ENCODE results near the gene ITCH. TPM values are rescaled to one million over a fixed set of nuclear protein-coding genes. Genes with fewer than 3 reads are reported as not detected.
"Not testable (repeated sequence)": the region's sequence is repeated elsewhere in the genome, so short reads cannot be mapped to it uniquely, and the experiment has no call there.

ITCH gene
- polyA plus RNA-seq, 3 donors: 13.3 to 26.6 (median 19.9) TPM

- intact Hi-C loops (cut with micrococcal nuclease): no loop called here
- WGBS (ENCODE audit: insufficient coverage): 92% methylated on average over 3 of the region's 6 CpGs
- Histone ChIP-seq H3K9me3 (replicated peaks in 1 of 2; ENCODE audit: control insufficient read depth in 1 of 2, insufficient read depth in 1 of 2, low read length in 2 of 2) (no peaks in the 10 kb centered on the region), H3K79me2 (ENCODE audit: insufficient read depth, low read length) (no peaks in the 10 kb centered on the region), H3K4me1 (ENCODE audit: control insufficient read depth in 1 of 2, insufficient read depth in 2 of 2, low read length in 2 of 2) (no peaks in the 10 kb centered on the region), H2AFZ (ENCODE audit: insufficient read depth, low read depth, low read length, poor library complexity, severe bottlenecking) (no peak overlapping the region), H3K4me2 (replicated peaks; ENCODE audit: extremely low read depth, low read length, poor library complexity, severe bottlenecking) (no peak overlapping the region), H4K20me1 (ENCODE audit: insufficient read depth, low read length) (peaks cover 54% of the 10 kb centered on the region), H3K9ac (ENCODE audit: insufficient read depth, low read length, poor library complexity, severe bottlenecking) (no peak overlapping the region), H3K4me3 (replicated peaks in 1 of 3; ENCODE audit: low read depth in 2 of 3, low read length in 3 of 3) (no peak overlapping the region), H3K36me3 (replicated peaks in 1 of 2; ENCODE audit: control insufficient read depth in 1 of 2, insufficient read depth in 2 of 2, low read length in 2 of 2) (peaks cover 51 to 86% of the 10 kb centered on the region in 2 donors), H3K27ac (ENCODE audit: low read depth in 1 of 2, low read length in 2 of 2) (peak overlapping the region in 1 of 2 donors; percentile 16), H3K27me3 (ENCODE audit: control insufficient read depth in 2 of 2, insufficient read depth in 2 of 2, low read length in 2 of 2) (no peaks in the 10 kb centered on the region)
- H3K9me3 Mint-ChIP-seq: no peaks in the 10 kb centered on the region
- H3K4me1 Mint-ChIP-seq: peaks cover 12% of the 10 kb centered on the region
- no peak overlapping the region for H3K4me3 Mint-ChIP-seq
- H3K27me3 Mint-ChIP-seq (ENCODE audit: low read depth in 3 of 3): peaks cover 0 to 2% (median 0%) of the 10 kb centered on the region in 3 donors
- DNase-seq: no peak
- TF ChIP-seq, protein P1, sequence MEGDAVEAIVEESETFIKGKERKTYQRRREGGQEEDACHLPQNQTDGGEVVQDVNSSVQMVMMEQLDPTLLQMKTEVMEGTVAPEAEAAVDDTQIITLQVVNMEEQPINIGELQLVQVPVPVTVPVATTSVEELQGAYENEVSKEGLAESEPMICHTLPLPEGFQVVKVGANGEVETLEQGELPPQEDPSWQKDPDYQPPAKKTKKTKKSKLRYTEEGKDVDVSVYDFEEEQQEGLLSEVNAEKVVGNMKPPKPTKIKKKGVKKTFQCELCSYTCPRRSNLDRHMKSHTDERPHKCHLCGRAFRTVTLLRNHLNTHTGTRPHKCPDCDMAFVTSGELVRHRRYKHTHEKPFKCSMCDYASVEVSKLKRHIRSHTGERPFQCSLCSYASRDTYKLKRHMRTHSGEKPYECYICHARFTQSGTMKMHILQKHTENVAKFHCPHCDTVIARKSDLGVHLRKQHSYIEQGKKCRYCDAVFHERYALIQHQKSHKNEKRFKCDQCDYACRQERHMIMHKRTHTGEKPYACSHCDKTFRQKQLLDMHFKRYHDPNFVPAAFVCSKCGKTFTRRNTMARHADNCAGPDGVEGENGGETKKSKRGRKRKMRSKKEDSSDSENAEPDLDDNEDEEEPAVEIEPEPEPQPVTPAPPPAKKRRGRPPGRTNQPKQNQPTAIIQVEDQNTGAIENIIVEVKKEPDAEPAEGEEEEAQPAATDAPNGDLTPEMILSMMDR (IDR thresholded peaks at IDR 0.05): no peak
- H3K27ac Mint-ChIP-seq: no peak overlapping the region
- peaks cover 64 to 76% of the 10 kb centered on the region in 2 donors for H3K36me3 Mint-ChIP-seq
Observed at GRCh38 chr20:34437330-34437986, 74.4 kb downstream of the ITCH start.

- H3K36me3 ChIP-seq (replicated peaks in 1 of 2; ENCODE audit: control insufficient read depth in 1 of 2, insufficient read depth in 2 of 2, low read length in 2 of 2): peaks cover 65 to 89% of the 10 kb centered on the region in 2 donors
- no peaks in the 10 kb centered on the region for H3K9me3 ChIP-seq (replicated peaks in 1 of 2; ENCODE audit: control insufficient read depth in 1 of 2, insufficient read depth in 1 of 2, low read length in 2 of 2)
- no peak overlapping the region for H3K27ac ChIP-seq (ENCODE audit: low read depth in 1 of 2, low read length in 2 of 2)
- H3K27me3 ChIP-seq (ENCODE audit: control insufficient read depth in 2 of 2, insufficient read depth in 2 of 2, low read length in 2 of 2): no peaks in the 10 kb centered on the region
- H4K20me1 ChIP-seq (ENCODE audit: insufficient read depth, low read length): peaks cover 42% of the 10 kb centered on the region
- H3K9ac ChIP-seq (ENCODE audit: insufficient read depth, low read length, poor library complexity, severe bottlenecking): no peak overlapping the region
- Mint-ChIP-seq H3K4me1 (peaks cover 9% of the 10 kb centered on the region), H3K9me3 (no peaks in the 10 kb centered on the region), H3K27ac (no peak overlapping the region), H3K4me3 (no peak overlapping the region), H3K36me3 (peaks cover 67 to 76% of the 10 kb centered on the region in 2 donors), H3K27me3 (ENCODE audit: low read depth in 3 of 3) (no peaks in the 10 kb centered on the region)
- no peak overlapping the region for H3K4me2 ChIP-seq (replicated peaks; ENCODE audit: extremely low read depth, low read length, poor library complexity, severe bottlenecking)
- no peak overlapping the region for H2AFZ ChIP-seq (ENCODE audit: insufficient read depth, low read depth, low read length, poor library complexity, severe bottlenecking)
- DNase-seq: no peak
- intact Hi-C loops (cut with micrococcal nuclease): no loop called here
- TF ChIP-seq, protein P1 (IDR thresholded peaks at IDR 0.05): no peak
- H3K4me3 ChIP-seq (replicated peaks in 1 of 3; ENCODE audit: low read depth in 2 of 3, low read length in 3 of 3): no peak overlapping the region
- WGBS (ENCODE audit: insufficient coverage): no CpG with 5 or more reads among the region's 5 CpGs
- no peaks in the 10 kb centered on the region for H3K4me1 ChIP-seq (ENCODE audit: control insufficient read depth in 1 of 2, insufficient read depth in 2 of 2, low read length in 2 of 2)
- H3K79me2 ChIP-seq (ENCODE audit: insufficient read depth, low read length): no peaks in the 10 kb centered on the region
Observed at GRCh38 chr20:34439168-34439567, 76.1 kb downstream of the ITCH start.

GRCh38 chr20:34441423-34441822 is 78.3 kb downstream of the ITCH start:
- H3K9me3 ChIP-seq (replicated peaks in 1 of 2; ENCODE audit: control insufficient read depth in 1 of 2, insufficient read depth in 1 of 2, low read length in 2 of 2); H3K27ac Mint-ChIP-seq; H3K4me3 ChIP-seq (replicated peaks in 1 of 3; ENCODE audit: low read depth in 2 of 3, low read length in 3 of 3); intact Hi-C loops (cut with micrococcal nuclease); H3K9me3 Mint-ChIP-seq; H3K4me2 ChIP-seq (replicated peaks; ENCODE audit: extremely low read depth, low read length, poor library complexity, severe bottlenecking); H3K4me1 Mint-ChIP-seq; H3K79me2 ChIP-seq (ENCODE audit: insufficient read depth, low read length); H3K27me3 ChIP-seq (ENCODE audit: control insufficient read depth in 2 of 2, insufficient read depth in 2 of 2, low read length in 2 of 2); H3K4me1 ChIP-seq (ENCODE audit: control insufficient read depth in 1 of 2, insufficient read depth in 2 of 2, low read length in 2 of 2); DNase-seq; H3K27me3 Mint-ChIP-seq (ENCODE audit: low read depth in 3 of 3); H3K27ac ChIP-seq (ENCODE audit: low read depth in 1 of 2, low read length in 2 of 2); H3K9ac ChIP-seq (ENCODE audit: insufficient read depth, low read length, poor library complexity, severe bottlenecking); H2AFZ ChIP-seq (ENCODE audit: insufficient read depth, low read depth, low read length, poor library complexity, severe bottlenecking); H3K4me3 Mint-ChIP-seq: not testable (repeated sequence)
- H3K36me3 ChIP-seq (replicated peaks in 1 of 2; ENCODE audit: control insufficient read depth in 1 of 2, insufficient read depth in 2 of 2, low read length in 2 of 2): peaks cover 87 to 100% of the 10 kb centered on the region in 2 donors
- peaks cover 82 to 95% of the 10 kb centered on the region in 2 donors for H3K36me3 Mint-ChIP-seq
- H4K20me1 ChIP-seq (ENCODE audit: insufficient read depth, low read length): peaks cover 29% of the 10 kb centered on the region
- WGBS (ENCODE audit: insufficient coverage): 100% methylated on average over 1 of the region's 3 CpGs
